Liver (tissue), 3 donors: ENCODE data around the gene ERCC4.
"Not testable (repeated sequence)": the region's sequence is repeated elsewhere in the genome, so short reads cannot be mapped to it uniquely, and the experiment has no call there.

Experiments
- ATF3 ChIP-seq: IDR thresholded peaks from 2 replicates; pipeline ENCODE4 v1.6.1; 2016; ENCODE audit warnings: antibody characterized with exemption
- CTCF ChIP-seq: fragments of 150-350 bp; IDR thresholded peaks from 2 replicates; pipeline ENCODE4 v1.5.1; 2017; ENCODE audit warnings: improper control_type of control experiment, low read depth, low read length; ENCODE audit not compliant: missing input control
- FOXA1 ChIP-seq: IDR thresholded peaks from 2 replicates; pipeline ENCODE4 v1.6.1; 2016; ENCODE audit warnings: antibody characterized with exemption
- GABPA ChIP-seq, 2 donors: IDR thresholded peaks in 1 of 2; conservative IDR thresholded peaks in 1 of 2; 2 replicates each; pipeline ENCODE4 v1.6.1; 2016; ENCODE audit warnings: antibody characterized with exemption in 2 of 2, mild to moderate bottlenecking in 1 of 2, moderate library complexity in 1 of 2
- HNF4G ChIP-seq: IDR thresholded peaks from 2 replicates; pipeline ENCODE4 v1.6.1; 2016; ENCODE audit warnings: antibody characterized with exemption
- JUND ChIP-seq, 2 donors: IDR thresholded peaks; 2 replicates each; pipeline ENCODE4 v1.6.1; 2016; ENCODE audit warnings: antibody characterized with exemption in 2 of 2
- RAD21 ChIP-seq, 2 donors: IDR thresholded peaks; 2 replicates each; pipeline ENCODE4 v1.6.1; 2016; ENCODE audit warnings: antibody characterized with exemption in 2 of 2, mild to moderate bottlenecking in 2 of 2
- REST ChIP-seq: IDR thresholded peaks from 2 replicates; pipeline ENCODE4 v1.6.1; 2016; ENCODE audit warnings: antibody characterized with exemption, mild to moderate bottlenecking
- RXRA ChIP-seq, 2 donors: IDR thresholded peaks; 2 replicates each; pipeline ENCODE4 v1.6.1; 2017 to 2018; ENCODE audit warnings: antibody characterized with exemption in 2 of 2, mild to moderate bottlenecking in 1 of 2
- SP1 ChIP-seq: IDR thresholded peaks from 2 replicates; pipeline ENCODE4 v1.6.1; 2018; ENCODE audit warnings: antibody characterized with exemption, mild to moderate bottlenecking
- TAF1 ChIP-seq: conservative IDR thresholded peaks from 2 replicates; pipeline ENCODE4 v1.6.1; 2016; ENCODE audit warnings: antibody characterized with exemption, mild to moderate bottlenecking
- TF ChIP-seq, protein P1 (sequence below): IDR thresholded peaks from 2 replicates; pipeline ENCODE4 v1.6.1; 2016; ENCODE audit warnings: antibody characterized with exemption
- donor health status: healthy.
- donor health status: healthy.

DNA sequence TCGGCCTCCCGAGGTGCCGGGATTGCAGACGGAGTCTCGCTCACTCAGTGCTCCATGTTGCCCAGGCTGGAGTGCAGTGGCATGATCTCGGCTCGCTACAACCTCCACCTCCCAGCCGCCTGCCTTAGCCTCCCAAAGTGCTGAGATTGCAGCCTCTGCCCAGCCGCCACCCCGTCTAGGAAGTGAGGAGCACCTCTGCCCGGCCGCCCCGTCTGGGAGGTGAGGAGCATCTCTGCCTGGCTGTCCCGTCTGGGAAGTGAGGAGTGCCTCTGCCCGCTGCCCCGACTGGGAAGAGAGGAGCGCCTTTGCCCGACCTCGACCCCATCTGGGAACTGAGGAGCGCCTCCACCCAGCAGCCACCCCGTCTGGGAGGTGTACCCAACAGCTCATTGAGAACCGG, 30.6 kb upstream of the ERCC4 start:
- TF ChIP-seq CTCF; REST; JUND (IDR thresholded peaks at IDR 0.05); FOXA1; HNF4G; SP1; GABPA (IDR thresholded peaks at IDR 0.05 in 1 of 2, conservative IDR thresholded peaks at IDR 0.05 in 1 of 2); ATF3; RAD21 (IDR thresholded peaks at IDR 0.05); TAF1; RXRA (IDR thresholded peaks at IDR 0.05): not testable (repeated sequence)
- TF ChIP-seq, protein P1, sequence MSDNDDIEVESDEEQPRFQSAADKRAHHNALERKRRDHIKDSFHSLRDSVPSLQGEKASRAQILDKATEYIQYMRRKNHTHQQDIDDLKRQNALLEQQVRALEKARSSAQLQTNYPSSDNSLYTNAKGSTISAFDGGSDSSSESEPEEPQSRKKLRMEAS, result not testable (repeated sequence)
